ENCODE results near the gene GTF2F1.
"Not testable (repeated sequence)": the region's sequence is repeated elsewhere in the genome, so short reads cannot be mapped to it uniquely, and the experiment has no call there.

Gene GTF2F1

DNA sequence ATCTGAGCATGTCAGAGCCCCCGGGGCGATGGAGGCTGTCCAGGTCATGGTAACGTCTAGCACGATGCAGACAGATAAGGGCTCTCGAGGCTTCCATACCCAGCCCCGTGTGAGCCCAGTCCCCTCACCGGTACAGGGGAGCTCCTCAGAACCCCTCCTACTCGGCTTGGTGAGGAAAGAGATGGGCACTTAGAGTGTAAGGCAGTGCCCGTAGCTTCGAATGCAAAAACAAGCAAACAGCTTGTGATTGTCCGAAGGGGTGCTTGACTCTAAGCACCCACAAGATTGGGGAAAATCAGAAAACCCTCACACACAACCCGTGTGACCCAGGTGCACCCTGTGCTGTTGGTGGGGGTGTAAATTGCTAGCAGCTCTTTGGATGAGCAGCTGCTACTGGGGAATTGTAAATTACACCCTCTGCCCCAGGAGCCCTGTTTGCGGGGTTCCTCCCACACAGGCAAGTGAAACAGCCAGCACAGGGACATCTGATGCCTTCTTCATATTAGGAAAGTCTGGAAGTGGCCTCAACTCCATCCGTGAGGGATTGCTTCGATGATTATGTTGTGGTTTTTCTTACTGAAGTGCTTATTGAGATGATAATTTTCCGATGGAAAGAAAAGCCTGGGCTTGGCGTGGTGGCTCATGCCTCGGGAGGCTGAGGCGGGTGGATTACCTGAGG, 16.3 kb downstream of the GTF2F1 start:
- FAIRE-seq (no peak), DNase-seq (ENCODE audit: insufficient read length) (no peak)
- TF ChIP-seq POLR2AphosphoS5 (IDR thresholded peaks at IDR 0.05; ENCODE audit: low read depth, low read length) (peak; percentile 28; the same call in 1 of the 2 replicates), POLR2A (IDR thresholded peaks at IDR 0.05; ENCODE audit: low read depth, low read length) (no peak), TAF1 (IDR thresholded peaks at IDR 0.05; ENCODE audit: borderline replicate concordance, low read depth, low read length) (no peak)

DNA sequence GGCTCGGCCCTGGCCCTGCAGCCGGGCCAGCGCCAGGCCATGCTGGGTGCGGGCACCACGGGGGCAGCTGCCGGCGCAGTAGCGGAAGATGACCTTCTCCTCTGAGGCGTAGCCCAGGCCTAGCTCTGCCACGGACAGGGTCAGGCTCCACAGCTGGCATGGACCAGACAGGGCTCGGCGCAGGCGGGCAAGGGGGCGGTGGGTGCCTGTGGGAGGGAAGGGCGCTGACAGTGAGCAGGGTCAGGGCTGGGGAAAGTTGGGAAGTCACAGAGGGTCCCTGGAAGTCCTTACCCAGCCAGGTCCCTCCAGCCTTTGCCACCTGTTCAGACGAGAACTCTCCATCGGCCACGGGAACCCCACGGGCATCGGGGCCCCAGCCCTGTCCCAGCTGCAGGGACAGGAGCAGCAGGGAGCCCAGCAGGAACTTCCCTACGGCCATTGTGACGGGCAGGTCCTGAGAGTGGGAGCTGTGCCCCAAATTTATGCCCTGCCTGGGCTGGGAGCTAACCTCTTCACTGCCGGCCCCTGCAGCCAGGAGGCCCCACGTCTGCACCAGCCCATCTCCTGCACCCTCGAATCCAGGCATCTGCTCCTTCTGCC, 17.5 kb downstream of the GTF2F1 start, which contains the start of gene PSPN:
PSPN (minus strand) TSS at position 523 of the 600 bp plus-strand sequence; CDS start at position 439, 84 bp downstream.
- no peak for DNase-seq (ENCODE audit: insufficient read length)
- TF ChIP-seq POLR2AphosphoS5 (IDR thresholded peaks at IDR 0.05; ENCODE audit: low read depth, low read length): no peak
- no peak for TF ChIP-seq TAF1 (IDR thresholded peaks at IDR 0.05; ENCODE audit: borderline replicate concordance, low read depth, low read length)
- no peak for TF ChIP-seq POLR2A (IDR thresholded peaks at IDR 0.05; ENCODE audit: low read depth, low read length)
- no peak for FAIRE-seq

DNA sequence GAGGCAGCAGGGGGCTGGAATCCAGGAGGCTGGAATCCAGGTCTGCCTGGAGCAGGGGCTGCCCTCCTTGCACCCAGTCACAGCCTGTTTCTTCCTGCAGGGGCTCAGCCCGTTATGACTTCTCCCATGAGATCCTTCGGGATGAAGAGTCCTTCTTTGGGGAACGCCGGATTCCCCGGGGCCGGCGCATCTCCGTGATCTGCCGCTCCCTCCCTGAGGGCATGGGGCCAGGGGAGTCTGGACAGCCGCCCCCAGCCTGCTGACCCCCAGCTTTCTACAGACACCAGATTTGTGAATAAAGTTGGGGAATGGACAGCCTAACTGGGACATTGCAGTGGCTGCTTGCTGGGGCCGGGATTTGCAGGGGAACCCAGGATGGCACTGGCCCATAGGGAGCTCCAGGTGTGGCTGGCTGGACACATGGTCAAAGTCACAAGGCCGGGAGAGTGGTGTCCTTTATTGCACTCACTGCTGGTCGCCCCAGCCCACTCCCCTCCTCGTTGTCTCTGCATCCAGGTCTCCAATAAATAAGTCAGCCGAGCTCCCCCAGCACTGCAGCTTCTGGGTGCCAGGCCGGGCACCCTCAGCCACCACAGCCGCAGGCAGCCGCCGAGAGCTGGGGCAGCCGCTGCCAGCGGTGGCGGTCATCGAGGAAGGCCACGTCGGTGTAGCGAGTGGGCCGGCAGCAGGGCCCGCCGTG, 18.1 kb downstream of the GTF2F1 start:
- no peak for FAIRE-seq

DNA sequence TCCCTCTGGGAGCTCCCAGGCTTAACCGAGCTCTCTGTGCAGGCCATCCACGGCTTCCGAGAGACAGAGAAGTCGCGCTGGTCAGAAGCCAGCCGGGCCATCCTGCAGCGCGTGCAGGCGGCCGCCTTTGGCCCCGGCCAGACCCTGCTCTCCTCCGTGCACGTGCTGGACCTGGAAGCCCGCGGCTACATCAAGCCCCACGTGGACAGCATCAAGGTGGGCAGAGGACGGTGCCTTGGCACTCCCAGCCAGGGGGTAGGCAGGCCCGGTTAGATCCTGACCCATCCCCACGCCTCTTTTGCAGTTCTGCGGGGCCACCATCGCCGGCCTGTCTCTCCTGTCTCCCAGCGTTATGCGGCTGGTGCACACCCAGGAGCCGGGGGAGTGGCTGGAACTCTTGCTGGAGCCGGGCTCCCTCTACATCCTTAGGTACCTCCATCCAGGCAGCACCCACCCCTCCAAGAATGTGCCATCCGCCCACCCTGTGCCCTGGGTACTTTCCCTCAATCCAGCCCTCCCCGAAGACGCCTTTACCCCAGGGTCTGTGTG, 18.7 kb downstream of the GTF2F1 start:
- no peak for FAIRE-seq
- TF ChIP-seq TAF1 (IDR thresholded peaks at IDR 0.05; ENCODE audit: borderline replicate concordance, low read depth, low read length) (no peak), POLR2A (IDR thresholded peaks at IDR 0.05; ENCODE audit: low read depth, low read length) (no peak), POLR2AphosphoS5 (IDR thresholded peaks at IDR 0.05; ENCODE audit: low read depth, low read length) (no peak)
- DNase-seq (ENCODE audit: insufficient read length): no peak

More for the DNA sequence above, 18.1 kb downstream of the GTF2F1 start:
- no peak for DNase-seq (ENCODE audit: insufficient read length)
- no peak for TF ChIP-seq POLR2A (IDR thresholded peaks at IDR 0.05; ENCODE audit: low read depth, low read length)
- no peak for TF ChIP-seq POLR2AphosphoS5 (IDR thresholded peaks at IDR 0.05; ENCODE audit: low read depth, low read length)
- TF ChIP-seq TAF1 (IDR thresholded peaks at IDR 0.05; ENCODE audit: borderline replicate concordance, low read depth, low read length): no peak

DNA sequence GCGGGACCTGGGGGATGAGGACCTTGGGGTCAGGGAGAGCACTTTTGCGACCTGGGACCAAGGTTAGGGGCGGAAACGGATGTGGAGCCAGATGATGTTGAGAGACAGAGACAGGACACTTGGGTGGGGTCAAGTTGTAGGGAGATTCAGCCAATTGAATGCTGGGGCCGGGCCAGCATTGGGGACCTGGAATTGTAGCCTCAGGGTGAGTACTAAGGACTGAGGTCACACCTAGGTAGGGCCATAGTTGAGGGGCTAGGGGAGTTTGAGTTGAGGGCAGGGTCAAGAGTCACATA, 19.2 kb downstream of the GTF2F1 start:
- TF ChIP-seq POLR2AphosphoS5 (IDR thresholded peaks at IDR 0.05; ENCODE audit: low read depth, low read length): no peak
- TF ChIP-seq TAF1 (IDR thresholded peaks at IDR 0.05; ENCODE audit: borderline replicate concordance, low read depth, low read length): no peak
- TF ChIP-seq POLR2A (IDR thresholded peaks at IDR 0.05; ENCODE audit: low read depth, low read length): no peak
- DNase-seq (ENCODE audit: insufficient read length) (no peak), FAIRE-seq (no peak)

DNA sequence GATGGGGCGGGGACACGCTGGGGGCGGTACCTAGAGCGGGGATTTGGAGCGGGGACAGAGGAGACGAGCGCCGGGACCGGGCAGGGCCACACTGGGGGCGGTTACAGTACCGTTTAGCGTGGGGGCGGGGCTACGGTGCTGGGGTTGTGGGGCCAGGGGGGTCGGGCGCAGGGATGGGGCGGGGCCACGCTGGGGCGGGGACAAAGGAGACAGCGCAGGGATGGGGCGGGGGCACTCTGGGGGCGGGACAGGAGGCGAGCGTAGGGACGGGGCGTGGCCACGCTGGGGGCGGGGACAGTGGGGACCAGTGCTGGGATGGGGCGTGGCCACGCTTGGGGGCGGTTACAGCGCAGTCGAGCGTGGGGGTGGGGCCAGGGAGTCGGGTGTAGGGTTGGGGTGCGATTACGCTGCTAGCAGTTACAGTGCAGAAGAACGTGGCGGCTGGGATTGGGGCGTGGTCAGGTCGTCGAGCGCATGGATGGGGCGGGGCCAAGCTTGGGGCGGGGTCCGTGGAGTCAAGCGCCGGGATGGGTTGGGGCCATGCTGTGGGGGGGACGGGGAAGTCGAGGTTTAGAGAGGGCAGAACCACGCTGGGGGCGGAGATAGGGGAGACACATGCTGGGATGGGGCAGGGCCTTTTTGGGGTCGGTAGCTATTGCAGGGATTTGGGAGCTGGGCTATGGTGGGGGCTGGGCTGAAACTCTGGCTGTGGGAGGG, 19.7 kb downstream of the GTF2F1 start:
- DNase-seq (ENCODE audit: insufficient read length): peak; percentile 91
- no peak for TF ChIP-seq POLR2A (IDR thresholded peaks at IDR 0.05; ENCODE audit: low read depth, low read length)
- TF ChIP-seq POLR2AphosphoS5 (IDR thresholded peaks at IDR 0.05; ENCODE audit: low read depth, low read length): no peak; the same call in 1 of the 2 replicates
- TF ChIP-seq TAF1 (IDR thresholded peaks at IDR 0.05; ENCODE audit: borderline replicate concordance, low read depth, low read length): no peak
- no peak for FAIRE-seq

DNA sequence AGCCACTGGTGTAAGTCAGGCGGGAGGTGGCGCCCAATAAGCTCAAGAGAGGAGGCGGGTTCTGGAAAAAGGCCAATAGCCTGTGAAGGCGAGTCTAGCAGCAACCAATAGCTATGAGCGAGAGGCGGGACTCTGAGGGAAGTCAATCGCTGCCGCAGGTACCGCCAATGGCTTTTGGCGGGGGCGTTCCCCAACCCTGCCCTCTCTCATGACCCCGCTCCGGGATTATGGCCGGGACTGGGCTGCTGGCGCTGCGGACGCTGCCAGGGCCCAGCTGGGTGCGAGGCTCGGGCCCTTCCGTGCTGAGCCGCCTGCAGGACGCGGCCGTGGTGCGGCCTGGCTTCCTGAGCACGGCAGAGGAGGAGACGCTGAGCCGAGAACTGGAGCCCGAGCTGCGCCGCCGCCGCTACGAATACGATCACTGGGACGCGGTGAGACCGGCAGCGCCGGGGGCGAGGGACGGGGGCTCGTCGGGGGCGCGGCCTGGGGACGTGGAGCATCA, 20.3 kb downstream of the GTF2F1 start, which contains the start of gene ALKBH7:
ALKBH7 (plus strand) TSS at position 201 of the 502 bp plus-strand sequence; CDS start at position 228, 27 bp downstream.
- TF ChIP-seq POLR2A (IDR thresholded peaks at IDR 0.05; ENCODE audit: low read depth, low read length) (peak; percentile 67; the same call in 1 of the 2 replicates), POLR2AphosphoS5 (IDR thresholded peaks at IDR 0.05; ENCODE audit: low read depth, low read length) (no peak), TAF1 (IDR thresholded peaks at IDR 0.05; ENCODE audit: borderline replicate concordance, low read depth, low read length) (no peak)
- DNase-seq (ENCODE audit: insufficient read length) (peak; percentile 92), FAIRE-seq (peak; percentile 100)

DNA sequence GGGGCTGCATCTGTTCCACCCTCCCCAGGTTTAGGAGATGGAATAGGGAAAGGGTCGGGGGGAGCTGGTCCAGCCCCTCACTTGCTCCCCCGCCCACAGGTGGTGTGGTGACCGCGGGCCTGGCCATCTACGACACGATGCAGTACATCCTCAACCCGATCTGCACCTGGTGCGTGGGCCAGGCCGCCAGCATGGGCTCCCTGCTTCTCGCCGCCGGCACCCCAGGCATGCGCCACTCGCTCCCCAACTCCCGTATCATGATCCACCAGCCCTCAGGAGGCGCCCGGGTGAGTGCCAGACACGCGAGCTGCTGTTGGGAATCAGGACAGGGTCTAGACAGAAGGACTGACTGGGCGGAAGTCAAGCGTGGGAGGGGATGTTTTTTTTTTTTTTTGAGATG, 28.6 kb downstream of the GTF2F1 start:
- DNase-seq (ENCODE audit: insufficient read length) (no peak), FAIRE-seq (no peak)
- TF ChIP-seq POLR2AphosphoS5 (IDR thresholded peaks at IDR 0.05; ENCODE audit: low read depth, low read length) (no peak), POLR2A (IDR thresholded peaks at IDR 0.05; ENCODE audit: low read depth, low read length) (no peak), TAF1 (IDR thresholded peaks at IDR 0.05; ENCODE audit: borderline replicate concordance, low read depth, low read length) (no peak)

DNA sequence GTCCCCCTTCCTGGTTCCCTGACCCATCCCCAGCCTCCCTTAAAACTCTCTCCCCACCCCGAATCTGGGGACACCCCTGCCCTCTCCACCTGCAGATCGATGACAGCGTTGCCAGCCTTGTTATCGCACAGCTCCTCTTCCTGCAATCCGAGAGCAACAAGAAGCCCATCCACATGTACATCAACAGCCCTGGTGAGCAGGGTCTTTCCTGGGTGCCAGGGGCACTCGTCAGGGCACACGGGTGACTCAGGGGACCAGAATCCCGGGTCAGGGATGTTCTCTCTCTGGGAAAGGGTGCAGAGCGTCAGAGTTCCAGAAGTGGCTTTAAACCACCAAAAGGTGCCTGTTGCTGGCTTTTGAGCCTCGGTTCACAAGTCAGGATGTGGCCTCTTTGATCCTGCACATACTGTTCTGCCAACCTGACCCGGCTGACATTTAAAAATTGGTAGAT, 30.6 kb downstream of the GTF2F1 start:
- no peak for TF ChIP-seq POLR2A (IDR thresholded peaks at IDR 0.05; ENCODE audit: low read depth, low read length)
- DNase-seq (ENCODE audit: insufficient read length): no peak
- peak; percentile 85 for FAIRE-seq

DNA sequence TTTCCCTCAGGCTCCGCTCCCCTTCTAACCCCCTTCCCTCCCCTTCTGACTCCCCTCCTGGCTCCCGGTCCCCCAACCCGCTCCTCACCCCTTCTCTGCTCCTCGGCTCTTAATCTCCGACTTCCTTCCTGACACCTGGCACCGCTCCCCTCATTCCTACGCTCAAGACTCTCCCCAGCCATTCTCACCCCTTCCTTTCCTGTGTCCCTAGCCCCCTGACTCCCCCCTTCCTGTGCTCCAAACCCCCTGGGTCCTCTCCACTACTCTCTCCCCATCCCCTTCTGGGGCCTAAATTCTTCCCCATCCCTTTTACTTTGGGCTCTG, 31.0 kb downstream of the GTF2F1 start:
- TF ChIP-seq POLR2A (IDR thresholded peaks at IDR 0.05; ENCODE audit: low read depth, low read length) (no peak), POLR2AphosphoS5 (IDR thresholded peaks at IDR 0.05; ENCODE audit: low read depth, low read length) (no peak), TAF1 (IDR thresholded peaks at IDR 0.05; ENCODE audit: borderline replicate concordance, low read depth, low read length) (no peak)
- DNase-seq (ENCODE audit: insufficient read length) (no peak), FAIRE-seq (no peak)

DNA sequence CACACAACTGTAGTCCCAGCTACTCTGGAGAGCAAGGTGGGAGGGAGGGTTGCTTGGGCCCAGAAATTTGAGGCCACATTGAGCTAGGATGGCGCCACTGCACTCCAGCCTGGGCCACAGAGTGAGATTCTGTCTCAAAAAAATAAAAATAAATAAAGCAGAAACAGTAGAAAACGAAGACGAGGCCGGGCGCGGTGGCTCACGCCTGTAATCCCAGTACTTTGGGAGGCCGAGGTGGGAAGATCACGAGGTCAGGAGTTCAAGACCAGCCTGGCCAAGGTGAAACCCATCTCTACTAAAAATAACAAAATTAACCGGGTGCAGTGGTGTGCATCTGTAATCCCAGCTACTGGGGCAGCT, 32.1 kb downstream of the GTF2F1 start:
- not testable (repeated sequence) for FAIRE-seq; DNase-seq (ENCODE audit: insufficient read length)

DNA sequence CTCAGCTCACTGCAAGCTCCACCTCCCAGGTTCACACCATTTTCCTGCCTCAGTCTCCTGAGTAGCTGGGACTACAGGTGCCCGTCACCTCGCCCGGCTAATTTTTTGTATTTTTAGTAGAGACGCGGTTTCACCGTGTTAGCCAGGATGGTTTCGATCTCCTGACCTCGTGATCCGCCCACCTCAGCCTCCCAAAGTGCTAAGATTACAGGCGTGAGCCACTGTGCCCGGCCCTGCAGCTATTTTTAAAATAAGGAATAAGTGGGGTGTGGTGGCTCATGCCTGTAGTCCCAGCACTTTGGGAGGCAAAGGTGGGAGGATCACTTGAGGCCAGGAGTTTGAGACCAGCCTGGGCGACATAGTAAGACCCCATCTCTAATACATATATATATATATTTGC, 32.5 kb downstream of the GTF2F1 start:
- DNase-seq (ENCODE audit: insufficient read length): not testable (repeated sequence)

More for the DNA sequence above, 32.5 kb downstream of the GTF2F1 start:
- FAIRE-seq: not testable (repeated sequence)
